Measurements from ENCODE around the gene DYNC1LI2. TPM values are rescaled to one million over a fixed set of nuclear protein-coding genes. Genes with fewer than 3 reads are reported as not detected.

DYNC1LI2 gene
- total and polyA plus RNA-seq, 8 donors: 44.4 to 83.0 (median 66.2) TPM

- Histone ChIP-seq H3K9me3 (no peaks in the 10 kb centered on the region), H3K4me3 (no peak overlapping the region), H3K36me3 (peaks cover 2 to 13% (median 3%) of the 10 kb centered on the region in 3 donors), H3K27ac (peak overlapping the region in 3 of 4 donors; percentile 64 to 86 (median 84)), H3K4me1 (peaks cover 21 to 31% (median 26%) of the 10 kb centered on the region in 3 donors), H3K27me3 (no peaks in the 10 kb centered on the region)
- WGBS, 2 donors: 53 to 57% methylated on average over 10 of the region's 10 CpGs
- no peak for DNase-seq
- intact Hi-C loops (cut with DNase I): no loop called here
- FAIRE-seq: no peak
- ATAC-seq: peak in 2 of 4 donors; percentile 8 to 17
- no peak for TF ChIP-seq CTCF (IDR thresholded peaks at IDR 0.05)
Observed at GRCh38 chr16:66741950-66742808, 9.2 kb downstream of the DYNC1LI2 start.

DNA sequence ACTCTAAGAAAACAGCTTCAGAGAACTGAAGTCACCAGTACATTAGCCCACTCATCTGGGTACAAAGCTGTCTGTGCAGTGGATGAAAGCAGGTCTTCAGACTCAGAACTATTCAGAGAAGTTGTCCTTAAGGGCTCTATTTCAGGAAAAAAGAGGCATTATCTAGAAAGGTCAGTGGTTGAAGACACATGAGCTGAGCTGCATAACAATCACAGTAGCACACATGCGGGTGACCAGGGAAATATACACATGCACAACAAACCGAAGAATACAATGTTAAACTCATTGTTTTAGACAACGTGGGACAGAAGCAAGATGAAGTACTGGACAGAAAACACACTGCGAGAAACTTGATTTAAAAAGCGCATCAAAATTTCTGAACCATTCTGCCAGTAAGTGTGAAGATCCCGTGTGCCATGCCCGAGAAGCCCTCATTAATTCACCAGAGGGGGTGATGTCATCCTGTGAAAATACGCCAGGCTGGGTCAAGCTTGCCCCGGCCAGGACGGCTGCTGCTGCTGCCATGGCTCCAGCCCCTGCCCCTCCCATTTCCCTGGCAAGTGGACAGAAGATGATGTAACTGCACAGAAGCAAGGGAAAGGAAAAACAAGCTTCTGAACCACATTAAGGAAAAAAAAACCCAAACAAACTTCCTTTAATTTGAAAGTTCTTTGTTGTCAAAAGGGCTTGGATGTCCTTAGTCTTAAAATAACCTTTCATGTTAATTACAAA lies 10.1 kb downstream of the DYNC1LI2 start:
- WGBS, 2 donors: 13 to 17% methylated on average over 10 of the region's 10 CpGs
- Histone ChIP-seq H3K36me3 (peaks cover 2 to 16% (median 3%) of the 10 kb centered on the region in 3 donors), H3K9me3 (no peaks in the 10 kb centered on the region), H3K4me1 (peaks cover 21 to 31% (median 26%) of the 10 kb centered on the region in 3 donors), H3K27me3 (no peaks in the 10 kb centered on the region), H3K27ac (peak overlapping the region; percentile 56 to 86 (median 74)), H3K4me3 (no peak overlapping the region)
- TF ChIP-seq CTCF (IDR thresholded peaks at IDR 0.05): no peak
- intact Hi-C loops (cut with DNase I): no loop called here
- ATAC-seq (peak; percentile 97 to 98 (median 98)), FAIRE-seq (peak; percentile 41), DNase-seq (peak; percentile 80 to 97 (median 94))

DNA sequence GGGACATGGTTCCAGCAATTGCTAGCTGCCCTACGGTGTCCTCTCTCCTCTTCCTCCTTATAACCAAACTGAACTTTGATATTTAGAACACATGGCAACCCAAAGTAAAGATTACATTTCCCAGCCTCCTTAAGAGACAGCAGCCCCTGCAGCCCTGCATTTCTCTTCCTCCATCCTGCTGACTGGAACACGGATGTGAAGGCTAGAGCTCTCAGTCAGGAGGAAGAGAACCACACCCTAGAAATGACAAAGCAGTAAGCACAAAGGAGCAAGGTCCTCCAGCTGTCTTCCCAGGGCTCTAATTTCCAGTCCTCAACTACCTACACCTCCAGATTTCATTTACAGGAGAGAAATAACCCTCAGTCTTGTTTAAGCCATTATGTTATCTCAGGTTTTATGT lies 10.9 kb downstream of the DYNC1LI2 start:
- 39 to 51% methylated on average over 2 of the region's 2 CpGs for WGBS, 2 donors
- H3K27me3 ChIP-seq: no peaks in the 10 kb centered on the region
- H3K4me3 ChIP-seq: no peak overlapping the region
- no peaks in the 10 kb centered on the region for H3K9me3 ChIP-seq
- peaks cover 3 to 16% (median 4%) of the 10 kb centered on the region in 3 donors for H3K36me3 ChIP-seq
- peak; percentile 14 to 60 (median 32) for ATAC-seq
- TF ChIP-seq CTCF (IDR thresholded peaks at IDR 0.05): no peak
- intact Hi-C loops (cut with DNase I): no loop called here
- no peak for FAIRE-seq
- peaks cover 21 to 31% (median 26%) of the 10 kb centered on the region in 3 donors for H3K4me1 ChIP-seq
- H3K27ac ChIP-seq: peak overlapping the region; percentile 56 to 86 (median 74)
- DNase-seq: no peak

DNA sequence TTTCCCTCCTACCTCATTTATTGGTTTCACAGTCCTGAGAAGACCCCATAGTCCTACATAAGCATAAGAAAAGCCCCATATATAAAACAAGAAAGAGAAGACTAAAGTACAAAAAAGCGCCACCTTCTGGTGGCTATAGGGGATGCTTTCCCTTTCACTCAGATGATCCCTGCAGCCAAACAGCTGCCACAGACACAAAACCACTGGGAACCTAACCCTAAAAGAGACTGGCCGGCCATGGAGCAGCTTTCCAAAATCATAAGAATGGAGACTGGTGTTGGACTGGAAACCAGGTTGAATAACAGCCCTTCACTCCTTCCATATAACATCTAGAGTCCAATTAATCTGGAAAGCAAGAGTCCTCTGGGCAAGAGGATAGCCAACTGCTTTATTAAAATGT lies 11.4 kb downstream of the DYNC1LI2 start:
- 32 to 47% methylated on average over 2 of the region's 2 CpGs for WGBS, 2 donors
- Histone ChIP-seq H3K27me3 (no peaks in the 10 kb centered on the region), H3K9me3 (no peaks in the 10 kb centered on the region), H3K27ac (peak overlapping the region in 2 of 4 donors; percentile 84 to 86), H3K36me3 (peaks cover 3 to 20% (median 6%) of the 10 kb centered on the region in 3 donors), H3K4me1 (peaks cover 21 to 31% (median 26%) of the 10 kb centered on the region in 3 donors), H3K4me3 (no peak overlapping the region)
- FAIRE-seq (no peak), ATAC-seq (peak in 2 of 4 donors; percentile 25 to 36), DNase-seq (no peak)
- intact Hi-C loops (cut with DNase I): no loop called here
- peak; percentile 24 to 49 (median 36) for TF ChIP-seq CTCF (IDR thresholded peaks at IDR 0.05)
